Naive thymus-derived CD8-positive, alpha-beta T cell (primary cell): ENCODE measurements around the gene GPR15LG. TPM values are rescaled to one million over a fixed set of nuclear protein-coding genes. Genes with fewer than 3 reads are reported as not detected.
"Not testable (repeated sequence)": the region's sequence is repeated elsewhere in the genome, so short reads cannot be mapped to it uniquely, and the experiment has no call there.

Experiments
- ATAC-seq, 2 donors: fragments of 150-1000 bp; cut with Tn5 transposase in 1 of 2; sonication (Bioruptor Pico), chemical (Tn5 transposase) in 1 of 2; 1 replicate in 1 of 2; 2 replicates in 1 of 2; pipeline ENCODE4 v1.10.0; 2021; ENCODE audit warnings: mild to moderate bottlenecking in 2 of 2, moderate library complexity in 2 of 2
- POLR2A ChIA-PET: fragments of 350-600 bp; sonication (Branson Sonifier 250); formaldehyde crosslinking; loops from one replicate; lab custom pipeline; 2021; ENCODE audit warnings: antibody characterized with exemption; lab: Charles Lee
- DNase-seq, 10 donors: peaks; one replicate each; pipeline versions ENCODE4 v3.0.0 to v3.0.0-alpha.2; 2020 to 2022
- H3K27ac Mint-ChIP-seq, 10 donors: one replicate each; pipeline ENCODE4 v1.8.0; 2020 to 2022; ENCODE audit warnings: mild to moderate bottlenecking in 10 of 10, mixed read lengths in 10 of 10, moderate library complexity in 4 of 10, inconsistent platforms in 1 of 10
- H3K27me3 Mint-ChIP-seq, 5 donors: one replicate each; pipeline ENCODE4 v1.8.0; 2021 to 2022; ENCODE audit warnings: mixed read lengths in 5 of 5
- H3K36me3 Mint-ChIP-seq, 3 donors: one replicate each; pipeline ENCODE4 v1.8.0; 2020 to 2022; ENCODE audit warnings: mixed read lengths in 3 of 3, mild to moderate bottlenecking in 2 of 3, inconsistent platforms in 1 of 3
- H3K4me1 Mint-ChIP-seq, 4 donors: one replicate each; pipeline ENCODE4 v1.8.0; 2021 to 2022; ENCODE audit warnings: mixed read lengths in 4 of 4
- H3K4me3 Mint-ChIP-seq, 10 donors: one replicate each; pipeline ENCODE4 v1.8.0; 2020 to 2022; ENCODE audit warnings: mild to moderate bottlenecking in 10 of 10, mixed read lengths in 10 of 10, moderate library complexity in 6 of 10, inconsistent platforms in 1 of 10
- H3K9me3 Mint-ChIP-seq, 9 donors: one replicate each; pipeline ENCODE4 v1.8.0; 2020 to 2022; ENCODE audit warnings: mixed read lengths in 9 of 9, mild to moderate bottlenecking in 3 of 9, inconsistent platforms in 1 of 9, moderate library complexity in 1 of 9
- polyA plus RNA-seq, 3 donors: library from polyadenylated mRNA; unstranded; fragments of 300-500 nt; fragmentation: Illumina TruSeq; gene quantifications; one replicate each; pipeline ENCODE4 v1.2.3, GENCODE V29; 2021
- total RNA-seq, 8 experiments: library from RNA in 2 of 8; stranded (reverse) in 2 of 8; gene quantifications; one replicate each; pipeline ENCODE4 v1.2.3 and lab custom pipeline; 2021 to 2026

The GPR15LG gene
- total RNA-seq, result not detected
- polyA plus RNA-seq, result not detected
- 0 reads per million in 6 experiments for total RNA-seq (lab: John Stamatoyannopoulos, UW)

GRCh38 chr10:84173501-84173929 lies at the start of gene GPR15LG:
GPR15LG (plus strand) TSS chr10:84173801; CDS start chr10:84173852, 51 bp downstream.
- POLR2A ChIA-PET, result no interaction called here
- ATAC-seq (no peak), DNase-seq (no peak)
- H3K27ac Mint-ChIP-seq, result peak within 1 kb of the TSS in 1 of 10 donors; percentile 48
- no peaks in the 10 kb centered on the region for H3K36me3 Mint-ChIP-seq
- H3K4me1 Mint-ChIP-seq, result peaks cover 0 to 10% (median 3%) of the 10 kb centered on the region in 4 donors
- H3K27me3 Mint-ChIP-seq, result no peaks in the 10 kb centered on the region
- H3K9me3 Mint-ChIP-seq, result no peaks in the 10 kb centered on the region
- H3K4me3 Mint-ChIP-seq, result no peak within 1 kb of the TSS

- H3K27ac Mint-ChIP-seq, POLR2A ChIA-PET, DNase-seq, H3K4me1 Mint-ChIP-seq, ATAC-seq, H3K4me3 Mint-ChIP-seq: not testable (repeated sequence)
- Mint-ChIP-seq H3K36me3 (peaks cover 0 to 37% (median 15%) of the 10 kb centered on the region in 3 donors), H3K27me3 (peaks cover 19 to 35% (median 26%) of the 10 kb centered on the region in 5 donors), H3K9me3 (peaks cover 9 to 47% (median 21%) of the 10 kb centered on the region in 9 donors)
Measured at GRCh38 chr10:84125910-84126784, 47.5 kb upstream of the GPR15LG start.

GRCh38 chr10:84126785-84127167 lies 46.8 kb upstream of the GPR15LG start:
- no peak for ATAC-seq
- no peak for DNase-seq
- Mint-ChIP-seq H3K4me1 (no peaks in the 10 kb centered on the region), H3K4me3 (no peak overlapping the region), H3K36me3 (peaks cover 0 to 37% (median 15%) of the 10 kb centered on the region in 3 donors), H3K27ac (no peak overlapping the region), H3K27me3 (peaks cover 21 to 35% (median 26%) of the 10 kb centered on the region in 5 donors), H3K9me3 (peaks cover 9 to 47% (median 21%) of the 10 kb centered on the region in 9 donors)
- POLR2A ChIA-PET, result no interaction called here

- H3K9me3 Mint-ChIP-seq, result no peaks in the 10 kb centered on the region
- peaks cover 0 to 11% (median 7%) of the 10 kb centered on the region in 5 donors for H3K27me3 Mint-ChIP-seq
- DNase-seq, result no peak
- H3K27ac Mint-ChIP-seq, result no peak overlapping the region
- no peaks in the 10 kb centered on the region for H3K36me3 Mint-ChIP-seq
- H3K4me1 Mint-ChIP-seq, result peaks cover 9 to 19% (median 12%) of the 10 kb centered on the region in 4 donors
- no peak overlapping the region for H3K4me3 Mint-ChIP-seq
- POLR2A ChIA-PET, result no interaction called here
- ATAC-seq, result no peak
Measured at GRCh38 chr10:84135836-84136235, 37.8 kb upstream of the GPR15LG start.

GRCh38 chr10:84137811-84138210 lies 35.8 kb upstream of the GPR15LG start:
- H3K4me1 Mint-ChIP-seq, result peaks cover 14 to 32% (median 23%) of the 10 kb centered on the region in 4 donors
- H3K27me3 Mint-ChIP-seq, result peaks cover 0 to 3% (median 0%) of the 10 kb centered on the region in 5 donors
- POLR2A ChIA-PET, result interaction anchor here (1.3 kb wide), 1 partner anchor 190 kb away, joined by 5 read pairs; no protein-coding TSS in a partner anchor

GRCh38 chr10:84138478-84139125 lies 35.0 kb upstream of the GPR15LG start:
- H3K36me3 Mint-ChIP-seq, result peaks cover 0 to 20% (median 4%) of the 10 kb centered on the region in 3 donors
- peak overlapping the region; percentile 89 to 97 (median 93) for H3K4me3 Mint-ChIP-seq
- peaks cover 15 to 32% (median 25%) of the 10 kb centered on the region in 4 donors for H3K4me1 Mint-ChIP-seq
- POLR2A ChIA-PET, result interaction anchor here (0.8 to 1.4 kb wide), 3 partner anchors 39 to 189 kb away, joined by 5 read pairs; no protein-coding TSS in a partner anchor
- H3K9me3 Mint-ChIP-seq, result no peaks in the 10 kb centered on the region
- H3K27ac Mint-ChIP-seq, result peak overlapping the region; percentile 94 to 99 (median 98)
- DNase-seq, result peak in 3 of 10 donors; percentile 13 to 61 (median 19)
- ATAC-seq, result peak; percentile 1 to 5
- H3K27me3 Mint-ChIP-seq, result peaks cover 0 to 3% (median 0%) of the 10 kb centered on the region in 5 donors

More at GRCh38 chr10:84137811-84138210, 35.8 kb upstream of the GPR15LG start:
- no peak for DNase-seq
- Mint-ChIP-seq H3K27ac (peak overlapping the region in 7 of 10 donors; percentile 73 to 99 (median 97)), H3K36me3 (peaks cover 0 to 12% (median 0%) of the 10 kb centered on the region in 3 donors), H3K4me3 (peak overlapping the region in 9 of 10 donors; percentile 15 to 94 (median 89)), H3K9me3 (no peaks in the 10 kb centered on the region)
- ATAC-seq, result no peak

- Mint-ChIP-seq H3K4me1 (peaks cover 18 to 32% (median 26%) of the 10 kb centered on the region in 4 donors), H3K36me3 (peaks cover 0 to 28% (median 4%) of the 10 kb centered on the region in 3 donors), H3K4me3 (peak within 1 kb of the TSS; percentile 89 to 97 (median 93)), H3K9me3 (no peaks in the 10 kb centered on the region), H3K27ac (peak within 1 kb of the TSS; percentile 94 to 99 (median 98)), H3K27me3 (peaks cover 0 to under 1% (median 0%) of the 10 kb centered on the region in 5 donors)
- DNase-seq, result peak; percentile 95 to 100 (median 99)
- peak; percentile 94 to 95 for ATAC-seq
- POLR2A ChIA-PET, result interaction anchor here (0.8 to 1.4 kb wide), 4 partner anchors 38 to 189 kb away, joined by 4 to 5 read pairs (median 5); no protein-coding TSS in a partner anchor
Measured at GRCh38 chr10:84139126-84140035, 34.2 kb upstream of the GPR15LG start, which contains the start of gene GHITM. GHITM (plus strand) TSS chr10:84139509; CDS start chr10:84141501, 1,992 bp downstream.

- POLR2A ChIA-PET, result interaction anchor here (0.8 to 1.4 kb wide), 3 partner anchors 18 to 51 kb away, joined by 3 to 5 read pairs (median 4); no protein-coding TSS in a partner anchor
- peak overlapping the region; percentile 89 to 97 (median 93) for H3K4me3 Mint-ChIP-seq
- H3K27ac Mint-ChIP-seq, result peak overlapping the region; percentile 94 to 99 (median 98)
- peaks cover 18 to 32% (median 26%) of the 10 kb centered on the region in 4 donors for H3K4me1 Mint-ChIP-seq
- no peak for ATAC-seq
- H3K36me3 Mint-ChIP-seq, result peaks cover 0 to 34% (median 4%) of the 10 kb centered on the region in 3 donors
- no peaks in the 10 kb centered on the region for H3K9me3 Mint-ChIP-seq
- H3K27me3 Mint-ChIP-seq, result no peaks in the 10 kb centered on the region
- peak in 1 of 10 donors; percentile 9 for DNase-seq
Measured at GRCh38 chr10:84140036-84140379, 33.6 kb upstream of the GPR15LG start.

GRCh38 chr10:84147347-84147746 lies 26.3 kb upstream of the GPR15LG start:
- peaks cover 0 to 16% (median 5%) of the 10 kb centered on the region in 4 donors for H3K4me1 Mint-ChIP-seq
- POLR2A ChIA-PET, result interaction anchor here (0.9 kb wide), 1 partner anchor 67 kb away, joined by 4 read pairs; no protein-coding TSS in a partner anchor
- no peaks in the 10 kb centered on the region for H3K27me3 Mint-ChIP-seq
- no peak overlapping the region for H3K4me3 Mint-ChIP-seq
- no peak for ATAC-seq
- no peaks in the 10 kb centered on the region for H3K9me3 Mint-ChIP-seq
- H3K36me3 Mint-ChIP-seq, result peaks cover 0 to 86% (median 11%) of the 10 kb centered on the region in 3 donors
- DNase-seq, result no peak
- peak overlapping the region in 1 of 10 donors; percentile 84 for H3K27ac Mint-ChIP-seq

- ATAC-seq, result peak; percentile 70
- H3K4me3 Mint-ChIP-seq, H3K27me3 Mint-ChIP-seq, H3K9me3 Mint-ChIP-seq, H3K27ac Mint-ChIP-seq: not testable (repeated sequence)
- Mint-ChIP-seq H3K4me1 (peaks cover 0 to 14% (median 5%) of the 10 kb centered on the region in 4 donors), H3K36me3 (peaks cover 0 to 86% (median 9%) of the 10 kb centered on the region in 3 donors)
- POLR2A ChIA-PET, result interaction anchor here (0.9 kb wide), 1 partner anchor 67 kb away, joined by 4 read pairs; no protein-coding TSS in a partner anchor
- DNase-seq, result peak in 5 of 10 donors; percentile 18 to 55 (median 43)
Measured at GRCh38 chr10:84148006-84148597, 25.5 kb upstream of the GPR15LG start.

GRCh38 chr10:84149854-84150253 lies 23.7 kb upstream of the GPR15LG start:
- no peak for DNase-seq
- ATAC-seq, result no peak
- H3K9me3 Mint-ChIP-seq, result no peaks in the 10 kb centered on the region
- POLR2A ChIA-PET, result interaction anchor here (0.7 to 0.8 kb wide), 2 partner anchors 28 to 53 kb away, joined by 3 to 5 read pairs; no protein-coding TSS in a partner anchor
- H3K27me3 Mint-ChIP-seq, result no peaks in the 10 kb centered on the region
- H3K4me1 Mint-ChIP-seq, result peaks cover 0 to 11% (median 3%) of the 10 kb centered on the region in 4 donors
- H3K36me3 Mint-ChIP-seq, result peaks cover 0 to 86% (median 8%) of the 10 kb centered on the region in 3 donors
- no peak overlapping the region for H3K4me3 Mint-ChIP-seq
- peak overlapping the region in 2 of 10 donors; percentile 19 to 45 for H3K27ac Mint-ChIP-seq
